GM18861 (cell line): Measurements from ENCODE around the gene CDK6.
"Not testable (repeated sequence)": the region's sequence is repeated elsewhere in the genome, so short reads cannot be mapped to it uniquely, and the experiment has no call there.

Source experiments
- ATAC-seq: cut with Tn5 transposase; IDR thresholded peaks from one replicate; pipeline ENCODE4 v1.9.1; 2021; ENCODE audit not compliant: unreplicated experiment

CDK6 gene

GRCh38 chr7:92836489-92836999, at the start of gene CDK6:
Gene CDK6, minus strand, starts transcription at chr7:92836573. Its CDS starts 3,250 bp downstream, at chr7:92833323.
- ATAC-seq = peak; percentile 30

- ATAC-seq = not testable (repeated sequence)
Observed at GRCh38 chr7:92886039-92886438, 49.7 kb upstream of the CDK6 start.

DNA sequence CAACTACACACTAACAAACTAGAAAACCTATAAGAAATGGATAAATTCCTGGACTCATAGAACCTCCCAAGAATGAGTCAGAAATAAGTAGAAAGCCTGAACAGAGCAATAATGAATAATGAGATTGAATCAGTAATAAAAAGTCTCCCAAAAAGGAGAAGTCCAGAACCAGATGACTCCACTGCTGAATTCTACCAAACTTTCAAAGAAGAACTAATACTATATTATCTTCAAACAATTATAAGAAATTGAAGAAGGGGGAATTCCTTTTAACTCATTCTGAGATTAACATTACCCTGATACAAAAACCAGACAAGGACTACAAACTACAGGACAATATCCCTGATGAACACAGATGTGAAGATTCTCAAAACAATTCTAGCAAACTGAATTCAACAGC, 47.8 kb upstream of the CDK6 start:
- no peak for ATAC-seq

DNA sequence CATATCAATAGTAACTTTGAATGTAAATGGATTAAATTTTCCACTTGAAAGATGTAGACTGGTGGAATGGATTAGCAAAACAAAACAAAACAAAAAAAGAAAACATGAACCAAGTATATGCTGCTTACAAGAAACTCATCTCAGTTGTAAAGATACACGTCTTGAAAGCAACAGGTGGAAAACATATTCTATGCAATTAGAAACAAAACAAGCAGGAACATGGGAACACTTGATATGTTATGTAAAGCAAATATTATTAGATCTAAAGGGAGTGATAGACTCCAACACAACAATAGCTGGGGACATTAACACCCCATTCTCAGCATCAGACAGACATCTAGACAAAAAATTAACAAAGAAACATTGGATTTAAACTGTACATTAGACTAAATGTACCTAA, 46.4 kb upstream of the CDK6 start:
- no peak for ATAC-seq

- ATAC-seq = no peak
Observed at GRCh38 chr7:92881091-92881485, 44.7 kb upstream of the CDK6 start.

DNA sequence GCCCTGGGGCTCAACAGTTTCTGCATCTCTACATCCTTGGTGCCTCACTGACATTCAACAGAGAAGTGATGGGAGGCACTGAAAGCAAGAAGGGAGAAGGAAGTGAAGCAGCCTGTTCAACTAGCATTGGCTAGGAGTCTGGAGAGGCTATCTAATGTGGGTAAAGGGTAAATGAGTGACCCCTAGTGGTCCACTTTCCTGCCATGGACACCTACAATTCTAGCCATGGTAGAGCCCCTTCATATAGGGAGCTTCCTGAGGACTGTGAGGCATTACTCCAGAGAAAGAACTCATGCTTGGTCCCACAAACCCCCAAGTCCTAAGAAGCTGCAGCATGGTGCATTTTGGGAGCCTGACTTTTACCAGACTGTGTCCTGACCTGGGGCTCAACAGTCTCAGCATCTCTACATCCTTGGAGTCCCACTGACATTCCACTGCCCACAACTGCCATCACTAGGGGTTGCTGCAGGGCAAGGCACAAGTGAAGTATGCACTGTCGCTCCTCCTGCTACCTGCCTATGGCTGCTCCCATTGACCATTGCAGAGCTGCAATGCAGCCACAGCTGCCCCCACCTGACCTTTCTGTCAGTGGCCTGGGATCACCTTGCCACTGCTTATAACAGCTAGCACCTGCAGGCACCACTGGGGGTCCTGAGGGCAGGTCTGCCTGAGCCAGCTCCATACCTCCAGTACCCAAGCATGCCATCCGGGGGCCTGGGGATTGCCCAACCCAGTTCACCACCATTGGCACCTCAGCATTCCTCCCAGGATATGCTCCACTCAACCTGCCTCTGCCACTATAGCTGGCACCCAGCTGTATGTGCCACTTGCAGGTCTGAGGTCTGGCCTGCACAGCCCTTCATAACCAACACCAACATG, 44.1 kb upstream of the CDK6 start:
- peak; percentile 44 for ATAC-seq

GRCh38 chr7:92877367-92877766, 41.0 kb upstream of the CDK6 start:
- ATAC-seq = no peak

DNA sequence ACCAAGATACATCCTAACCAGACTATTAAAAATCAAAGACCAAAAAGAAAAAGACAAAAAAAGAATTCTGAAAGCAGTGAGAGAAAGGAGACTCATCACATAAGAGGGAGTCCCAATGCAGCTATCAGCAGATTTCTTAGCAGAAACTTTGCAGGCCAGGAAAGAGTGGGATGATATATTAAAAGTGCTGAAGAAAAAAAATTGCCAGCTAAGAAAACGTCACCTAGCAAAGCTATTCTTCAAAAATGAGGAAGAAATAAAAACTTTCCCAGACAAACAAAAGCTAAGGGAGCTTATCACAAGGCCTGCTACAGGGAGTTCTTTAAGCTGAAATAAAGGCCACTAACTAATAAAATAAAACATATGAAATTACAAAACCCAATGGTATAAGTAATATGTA, 40.5 kb upstream of the CDK6 start:
- ATAC-seq = no peak

- no peak for ATAC-seq
Observed at GRCh38 chr7:92875719-92876118, 39.3 kb upstream of the CDK6 start.

DNA sequence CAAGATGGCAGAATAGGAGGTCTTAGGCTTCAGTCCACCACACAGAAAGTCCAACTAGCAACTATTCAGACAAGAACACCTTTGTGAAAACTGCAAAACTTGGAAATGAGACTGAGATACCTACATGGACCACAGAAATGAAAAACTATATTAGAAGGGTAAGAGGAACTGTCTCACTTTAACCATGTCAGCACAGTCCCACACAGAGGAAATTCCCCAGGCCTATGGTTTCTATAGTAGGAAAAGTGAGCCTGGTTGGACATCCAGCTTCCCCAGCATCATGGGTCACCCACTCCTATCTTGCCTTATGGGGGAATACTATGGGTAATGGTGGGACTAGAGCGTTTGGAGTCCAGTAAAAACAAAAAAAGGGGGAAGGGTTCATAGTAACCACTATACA, 38.8 kb upstream of the CDK6 start:
- ATAC-seq = no peak

DNA sequence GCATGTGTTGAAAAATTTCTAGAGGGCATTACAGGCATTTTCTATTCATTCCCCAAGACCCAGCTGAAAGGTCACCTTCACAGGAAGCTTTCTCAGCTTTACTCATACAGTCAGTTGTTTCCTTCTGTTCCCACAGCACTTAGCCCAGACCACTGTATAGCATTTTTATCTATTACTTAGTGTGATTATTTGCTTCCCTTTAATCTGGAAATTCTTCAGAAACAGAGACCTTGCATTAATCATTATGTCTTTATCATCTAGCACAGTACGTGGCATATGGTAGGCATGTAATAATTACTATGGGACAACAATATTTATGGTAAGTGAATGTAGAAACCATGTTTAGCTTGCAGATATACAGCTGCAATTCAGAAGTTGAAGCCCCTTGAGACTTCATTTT, 38.2 kb upstream of the CDK6 start:
- ATAC-seq = no peak

DNA sequence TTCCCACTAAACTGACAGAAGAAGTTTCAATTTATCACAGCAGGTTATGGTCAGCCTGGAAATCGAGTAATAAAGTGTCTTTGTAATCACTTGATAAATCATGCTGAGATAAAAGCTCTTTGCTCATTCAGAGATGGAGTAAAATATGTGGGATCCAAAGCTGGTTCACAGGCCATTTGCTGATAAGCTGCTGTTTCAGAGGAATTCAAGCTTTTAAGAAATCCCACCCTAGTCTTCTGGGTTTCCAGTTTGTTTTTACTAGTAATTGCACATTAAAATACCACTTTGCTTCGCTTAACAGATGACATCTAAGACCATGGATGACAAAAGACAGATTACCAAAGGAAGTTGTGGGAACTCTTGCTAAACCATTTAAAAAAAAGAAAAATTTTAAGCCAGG, 37.4 kb upstream of the CDK6 start:
- no peak for ATAC-seq

DNA sequence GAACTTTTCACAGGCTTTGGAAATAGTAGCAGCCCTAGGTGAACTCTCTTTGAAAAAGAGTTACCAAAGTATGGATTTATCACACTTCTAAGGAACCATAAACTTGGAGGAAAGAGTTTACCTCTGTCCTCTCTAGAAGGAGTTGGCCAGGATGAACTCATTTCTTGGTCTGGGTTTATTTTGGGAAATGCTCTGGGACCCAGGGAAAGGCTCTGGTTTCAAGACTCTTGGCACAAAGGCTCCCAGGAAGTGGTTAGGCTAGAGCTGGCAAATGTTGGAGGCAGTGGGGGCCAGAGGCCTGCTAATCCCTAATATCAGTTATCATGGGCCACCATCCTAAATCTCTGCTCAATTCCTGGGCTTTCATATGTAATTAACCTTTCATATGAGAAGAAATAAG, 36.3 kb upstream of the CDK6 start:
- no peak for ATAC-seq

- ATAC-seq = no peak
Observed at GRCh38 chr7:92868683-92869293, 32.4 kb upstream of the CDK6 start.

GRCh38 chr7:92864169-92864568, 27.8 kb upstream of the CDK6 start:
- not testable (repeated sequence) for ATAC-seq

DNA sequence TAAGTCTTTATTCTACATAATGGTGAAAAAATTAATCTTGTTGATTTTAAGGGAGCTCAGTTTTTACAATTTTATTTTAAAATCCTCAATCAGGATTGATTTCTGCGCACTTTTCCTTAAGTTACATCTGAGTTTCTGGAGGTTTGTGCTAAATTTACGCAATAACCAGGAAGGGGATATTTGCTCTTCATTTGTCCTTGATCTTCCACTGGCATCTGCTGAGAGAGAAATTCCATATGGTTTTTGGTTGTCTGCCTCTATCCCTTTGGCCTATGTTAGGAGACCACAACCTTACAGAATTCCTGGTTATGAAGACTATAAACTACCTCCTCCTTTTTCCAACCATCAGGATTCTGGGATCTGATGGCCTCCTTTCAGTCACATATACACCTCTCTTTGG, 20.1 kb upstream of the CDK6 start:
- no peak for ATAC-seq

DNA sequence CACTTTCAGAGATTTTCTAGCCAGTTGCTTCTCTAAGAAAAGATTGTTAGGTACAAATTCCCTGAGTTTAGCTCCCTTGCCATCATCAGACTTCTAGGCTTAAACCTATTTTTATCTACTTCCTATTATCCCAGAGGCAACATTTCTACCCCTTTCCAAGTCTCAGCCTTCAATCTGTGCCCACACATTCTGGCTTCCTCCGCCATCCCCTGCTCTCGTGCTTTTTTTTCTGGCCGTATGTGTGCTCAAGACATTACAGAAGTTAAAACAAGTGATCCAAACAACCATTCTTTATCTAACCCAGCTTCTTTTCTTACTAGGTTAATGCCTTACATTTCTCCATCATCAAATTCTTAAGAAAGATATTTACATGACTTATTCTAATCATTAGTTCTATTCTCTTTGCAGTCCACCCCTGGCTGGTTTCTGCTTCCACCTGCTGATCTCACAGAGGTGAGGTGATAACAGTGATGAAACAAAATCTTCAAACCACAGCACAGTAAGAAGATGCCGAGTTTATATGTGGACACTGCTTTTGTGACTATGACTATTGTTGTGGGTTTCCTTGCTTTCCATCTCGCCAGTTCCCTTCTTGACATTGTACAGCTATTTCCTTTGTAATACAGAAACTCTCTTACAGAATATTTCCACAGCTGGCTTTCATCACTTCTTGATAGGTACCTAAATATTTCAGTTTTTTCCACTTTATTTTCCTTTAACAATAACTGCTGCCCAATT, 18.3 kb upstream of the CDK6 start:
- no peak for ATAC-seq

DNA sequence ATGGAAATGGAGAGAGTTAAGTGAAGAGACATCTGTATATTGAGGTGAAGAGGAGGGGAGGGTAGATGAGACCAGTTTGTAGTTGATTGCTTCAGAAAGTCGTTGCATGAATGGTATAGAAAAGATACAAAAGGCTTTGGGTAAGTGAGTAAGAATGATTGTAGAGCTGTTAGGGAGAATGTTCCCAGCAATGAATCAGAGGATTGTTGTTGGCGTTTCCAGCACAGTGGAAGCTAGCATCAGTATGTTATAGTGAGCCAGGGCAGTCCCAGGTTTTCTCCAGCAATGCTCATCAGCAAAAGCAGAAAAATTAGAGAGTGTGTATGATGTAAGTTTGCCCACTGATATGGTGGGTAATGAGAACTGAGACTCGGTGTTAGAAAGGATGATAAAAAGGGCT, 15.4 kb upstream of the CDK6 start:
- ATAC-seq = no peak

DNA sequence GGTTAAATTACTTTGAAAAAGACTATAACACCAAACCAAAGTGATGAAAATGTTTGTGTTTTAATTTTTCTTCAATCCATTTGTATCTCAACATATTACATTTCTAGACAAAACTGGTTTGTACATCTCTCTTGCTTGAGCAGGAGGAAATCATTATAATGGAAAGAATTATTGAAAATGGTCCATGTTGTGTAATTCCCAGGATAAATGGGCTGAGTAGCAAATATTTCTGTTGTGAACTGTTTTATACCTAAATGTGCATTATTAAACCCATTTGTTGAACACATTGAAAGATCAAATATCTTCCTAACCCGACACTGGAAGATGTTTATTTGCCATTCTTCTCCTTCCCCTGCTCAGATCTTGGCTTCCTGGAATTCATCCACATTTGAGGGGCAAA, 14.1 kb upstream of the CDK6 start:
- no peak for ATAC-seq

DNA sequence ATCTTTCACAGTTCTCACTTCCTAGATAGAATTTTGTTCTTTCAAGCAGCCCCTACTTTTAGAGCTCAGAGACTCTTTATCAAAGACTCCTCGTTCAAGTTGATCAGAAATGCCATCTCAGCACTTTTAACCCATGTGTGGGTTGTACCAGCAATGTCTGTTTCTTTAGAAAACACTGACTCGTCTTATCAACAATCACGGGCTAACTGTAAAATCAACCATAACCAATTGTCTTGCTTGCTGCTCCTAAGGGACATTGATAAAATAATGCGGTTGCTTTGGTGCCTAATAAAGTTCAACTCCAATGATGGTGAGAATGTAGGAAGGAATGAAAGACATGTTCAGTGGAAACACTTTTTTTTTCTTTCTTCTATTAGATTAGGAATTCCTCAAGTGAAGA, 12.9 kb upstream of the CDK6 start:
- ATAC-seq = no peak

- ATAC-seq = no peak
Observed at GRCh38 chr7:92848851-92849250, 12.5 kb upstream of the CDK6 start.

- no peak for ATAC-seq
Observed at GRCh38 chr7:92848441-92848840, 12.1 kb upstream of the CDK6 start.
